Neuronal stem cell (in vitro differentiated cells): ENCODE measurements around the gene ZNG1A.
"Not testable (repeated sequence)": the region's sequence is repeated elsewhere in the genome, so short reads cannot be mapped to it uniquely, and the experiment has no call there.

Source experiments
- DNase-seq: peaks from one replicate; pipeline ENCODE4 v3.0.0-alpha.2; 2013; ENCODE audit warnings: low spot score
- H2AFZ ChIP-seq: one replicate; pipeline ENCODE4 v1.6.1; 2013; ENCODE audit warnings: mild to moderate bottlenecking, low read length, inconsistent platforms
- H2AK5ac ChIP-seq: 2 replicates; pipeline ENCODE4 v1.6.1; 2013; ENCODE audit warnings: low read depth, mild to moderate bottlenecking, inconsistent platforms, low read length, moderate library complexity, mixed read lengths
- H2BK120ac ChIP-seq: 2 replicates; pipeline ENCODE4 v1.6.1; 2013; ENCODE audit warnings: low read depth, mild to moderate bottlenecking, inconsistent platforms, low read length, moderate library complexity, mixed read lengths
- H2BK12ac ChIP-seq: one replicate; pipeline ENCODE4 v1.6.1; 2013; ENCODE audit warnings: low read length, inconsistent platforms
- H2BK15ac ChIP-seq: 2 replicates; pipeline ENCODE4 v1.6.1; 2013; ENCODE audit warnings: mild to moderate bottlenecking, low read length, inconsistent platforms, mixed read lengths
- H2BK5ac ChIP-seq: one replicate; pipeline ENCODE4 v1.6.1; 2013; ENCODE audit warnings: inconsistent platforms, mild to moderate bottlenecking, low read length, moderate library complexity
- H3K14ac ChIP-seq: one replicate; pipeline ENCODE4 v1.6.1; 2013; ENCODE audit warnings: low read length, inconsistent platforms
- H3K18ac ChIP-seq: 2 replicates; pipeline ENCODE4 v1.6.1; 2013; ENCODE audit warnings: low read length, inconsistent platforms
- H3K23ac ChIP-seq: 2 replicates; pipeline ENCODE4 v1.6.1; 2013; ENCODE audit warnings: low read depth, mild to moderate bottlenecking, mixed read lengths, low read length, inconsistent platforms; ENCODE audit not compliant: poor library complexity
- H3K27ac ChIP-seq: replicated peaks from 3 replicates; pipeline ENCODE4 v1.5.1; 2013; ENCODE audit warnings: low read length, inconsistent platforms
- H3K27me3 ChIP-seq, 3 experiments: 2 replicates each; pipeline ENCODE4 v1.6.1; 2013; ENCODE audit warnings: low read length in 3 of 3, mild to moderate bottlenecking in 2 of 3, inconsistent platforms in 1 of 3, low read depth in 1 of 3, mixed read lengths in 1 of 3, moderate library complexity in 1 of 3; ENCODE audit not compliant: control insufficient read depth in 3 of 3, insufficient read depth in 3 of 3
- H3K36me3 ChIP-seq, 2 donors: replicated peaks in 1 of 2; 2 replicates each; pipeline ENCODE4 v1.6.1; 2013; ENCODE audit warnings: low read length in 2 of 2; ENCODE audit not compliant: control insufficient read depth in 2 of 2, insufficient read depth in 2 of 2
- H3K4ac ChIP-seq: 2 replicates; pipeline ENCODE4 v1.6.1; 2013; ENCODE audit warnings: inconsistent platforms, mild to moderate bottlenecking, low read length, moderate library complexity
- H3K4me1 ChIP-seq, 2 donors: 1 replicate in 1 of 2; 2 replicates in 1 of 2; pipeline ENCODE4 v1.6.1; 2013; ENCODE audit warnings: low read length in 2 of 2, low read depth in 1 of 2; ENCODE audit not compliant: control insufficient read depth in 2 of 2, insufficient read depth in 1 of 2
- H3K4me2 ChIP-seq: one replicate; pipeline ENCODE4 v1.6.1; 2013; ENCODE audit warnings: mild to moderate bottlenecking, low read length, inconsistent platforms; ENCODE audit not compliant: insufficient read depth, poor library complexity, severe bottlenecking
- H3K4me3 ChIP-seq, 2 donors: 2 replicates each; pipeline ENCODE4 v1.5.1; 2013; ENCODE audit warnings: low read length in 2 of 2, mild to moderate bottlenecking in 2 of 2, inconsistent platforms in 1 of 2, moderate library complexity in 1 of 2
- H3K79me1 ChIP-seq: one replicate; pipeline ENCODE4 v1.6.1; 2013; ENCODE audit warnings: low read depth, mild to moderate bottlenecking, inconsistent platforms, low read length, moderate library complexity
- H3K9ac ChIP-seq: one replicate; pipeline ENCODE4 v1.6.1; 2013; ENCODE audit warnings: mild to moderate bottlenecking, low read depth, low read length, inconsistent platforms; ENCODE audit not compliant: poor library complexity
- H3K9me3 ChIP-seq, 2 donors: replicated peaks in 1 of 2; 2 replicates each; pipeline versions ENCODE3 to v1.6.1; 2013; ENCODE audit warnings: low read length in 2 of 2, mild to moderate bottlenecking in 2 of 2, inconsistent platforms in 1 of 2, low read depth in 1 of 2, mixed read lengths in 1 of 2, moderate library complexity in 1 of 2; ENCODE audit not compliant: control insufficient read depth in 2 of 2, insufficient read depth in 1 of 2
- H4K8ac ChIP-seq: one replicate; pipeline ENCODE4 v1.6.1; 2013; ENCODE audit warnings: low read depth, mild to moderate bottlenecking, inconsistent platforms, low read length, moderate library complexity
- H4K91ac ChIP-seq: one replicate; pipeline ENCODE4 v1.6.1; 2013; ENCODE audit warnings: low read length, low read depth, mild to moderate bottlenecking, inconsistent platforms; ENCODE audit not compliant: poor library complexity
- WGBS, 2 donors: extraction: QIAGEN DNeasy Blood & Tissue Kit; methylation state at CpG; one replicate each; pipeline ENCODE4 v1.1.7; 2013; ENCODE audit warnings: missing lambda C conversion rate in 2 of 2, mixed read lengths in 1 of 2; ENCODE audit not compliant: insufficient read length in 2 of 2, insufficient replicate concordance in 1 of 2; ENCODE audit errors: extremely low coverage in 2 of 2; 5-methylcytosine and 5-hydroxymethylcytosine counted together

The ZNG1A gene

GRCh38 chr9:223152-223551 lies 44.3 kb upstream of the ZNG1A start:
- no peak overlapping the region for H3K23ac ChIP-seq
- peaks cover 0 to 1% of the 10 kb centered on the region in 2 donors for H3K4me1 ChIP-seq
- H4K91ac ChIP-seq: no peak overlapping the region
- no peak overlapping the region for H3K4me2 ChIP-seq
- no peaks in the 10 kb centered on the region for H3K9me3 ChIP-seq
- H2BK5ac ChIP-seq: no peak overlapping the region
- H3K9ac ChIP-seq: no peak overlapping the region
- H3K4me3 ChIP-seq: no peak overlapping the region
- H2AK5ac ChIP-seq: no peak overlapping the region
- H2AFZ ChIP-seq: no peak overlapping the region
- H3K79me1 ChIP-seq: no peaks in the 10 kb centered on the region
- no peak overlapping the region for H3K4ac ChIP-seq
- DNase-seq: no peak
- H2BK12ac ChIP-seq: no peak overlapping the region
- H3K18ac ChIP-seq: no peak overlapping the region
- H3K14ac ChIP-seq: no peak overlapping the region
- H2BK15ac ChIP-seq: no peak overlapping the region
- WGBS, 2 donors: no CpG with 5 or more reads among the region's 3 CpGs
- no peak overlapping the region for H2BK120ac ChIP-seq
- H4K8ac ChIP-seq: no peak overlapping the region
- no peak overlapping the region for H3K27ac ChIP-seq
- H3K27me3 ChIP-seq: peaks cover 0 to 9% (median 0%) of the 10 kb centered on the region in 3 experiments
- no peaks in the 10 kb centered on the region for H3K36me3 ChIP-seq

DNA sequence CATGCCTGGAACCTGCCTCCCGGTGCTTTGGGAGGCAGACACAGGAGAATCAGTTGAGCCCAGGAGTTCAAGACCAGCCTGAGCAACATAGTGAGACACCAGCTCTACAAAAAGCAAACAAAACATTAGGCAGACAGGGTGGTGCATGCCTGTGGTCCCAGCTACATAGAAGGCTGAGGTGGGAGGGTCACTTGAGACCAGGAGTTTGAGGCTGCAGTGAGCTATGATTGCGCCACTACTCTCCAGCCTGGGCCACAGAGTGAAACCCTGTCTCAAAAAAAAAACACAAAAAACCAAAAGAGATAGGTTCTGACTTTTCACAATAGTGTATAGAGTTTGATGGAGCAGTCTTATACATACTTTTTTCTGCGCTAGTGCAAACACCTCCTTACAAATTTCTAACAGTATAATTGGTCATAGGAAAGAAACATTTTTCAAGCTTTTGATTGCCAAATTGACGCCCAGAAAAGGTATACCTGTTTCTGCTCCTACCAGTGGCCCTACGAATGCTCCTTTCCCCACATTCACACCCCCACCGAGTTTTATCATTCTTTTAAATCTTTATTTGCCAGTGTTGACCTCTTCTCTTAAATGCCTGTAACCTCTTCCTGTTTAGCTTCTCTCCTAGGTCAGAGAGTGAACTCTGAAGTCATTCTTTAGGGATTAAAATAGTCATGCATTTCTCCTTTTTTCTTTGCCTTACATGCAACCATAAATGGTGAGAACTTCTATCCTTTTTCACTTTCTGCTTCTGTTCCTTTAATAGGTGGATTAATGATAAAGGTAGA lies 43.3 kb upstream of the ZNG1A start:
- H3K79me1 ChIP-seq: no peaks in the 10 kb centered on the region
- H3K4me2 ChIP-seq: no peak overlapping the region
- H3K4me3 ChIP-seq: no peak overlapping the region
- no peak overlapping the region for H2BK15ac ChIP-seq
- H3K27me3 ChIP-seq: peaks cover 0 to 15% (median 0%) of the 10 kb centered on the region in 3 experiments
- no peak overlapping the region for H2AK5ac ChIP-seq
- H3K27ac ChIP-seq: no peak overlapping the region
- no peak overlapping the region for H3K23ac ChIP-seq
- no peaks in the 10 kb centered on the region for H3K36me3 ChIP-seq
- H3K9ac ChIP-seq: no peak overlapping the region
- H3K4ac ChIP-seq: no peak overlapping the region
- H3K14ac ChIP-seq: no peak overlapping the region
- H2BK5ac ChIP-seq: no peak overlapping the region
- H3K4me1 ChIP-seq: peaks cover 0 to 1% of the 10 kb centered on the region in 2 donors
- no peak overlapping the region for H2BK120ac ChIP-seq
- H4K91ac ChIP-seq: no peak overlapping the region
- no peak overlapping the region for H2BK12ac ChIP-seq
- no CpG with 5 or more reads among the region's 6 CpGs for WGBS, 2 donors
- no peak overlapping the region for H4K8ac ChIP-seq
- no peak overlapping the region for H2AFZ ChIP-seq
- no peak overlapping the region for H3K18ac ChIP-seq
- DNase-seq: no peak
- H3K9me3 ChIP-seq: no peaks in the 10 kb centered on the region

GRCh38 chr9:219670-220365 lies 41.0 kb upstream of the ZNG1A start:
- DNase-seq: no peak
- no peak overlapping the region for H3K23ac ChIP-seq
- no peaks in the 10 kb centered on the region for H3K9me3 ChIP-seq
- no peak overlapping the region for H4K8ac ChIP-seq
- no peak overlapping the region for H2BK120ac ChIP-seq
- H4K91ac ChIP-seq: no peak overlapping the region
- no peak overlapping the region for H3K4me3 ChIP-seq
- no peak overlapping the region for H2AK5ac ChIP-seq
- WGBS, 2 donors: no CpG with 5 or more reads among the region's 7 CpGs
- no peak overlapping the region for H2BK5ac ChIP-seq
- H2BK12ac ChIP-seq: no peak overlapping the region
- H3K14ac ChIP-seq: no peak overlapping the region
- peaks cover 0 to 2% of the 10 kb centered on the region in 2 donors for H3K4me1 ChIP-seq
- no peaks in the 10 kb centered on the region for H3K36me3 ChIP-seq
- no peak overlapping the region for H3K4ac ChIP-seq
- H3K79me1 ChIP-seq: no peaks in the 10 kb centered on the region
- no peak overlapping the region for H2BK15ac ChIP-seq
- H3K27ac ChIP-seq: no peak overlapping the region
- H3K9ac ChIP-seq: no peak overlapping the region
- H2AFZ ChIP-seq: no peak overlapping the region
- no peak overlapping the region for H3K4me2 ChIP-seq
- no peak overlapping the region for H3K18ac ChIP-seq
- H3K27me3 ChIP-seq: peaks cover 4 to 34% (median 18%) of the 10 kb centered on the region in 3 experiments

DNA sequence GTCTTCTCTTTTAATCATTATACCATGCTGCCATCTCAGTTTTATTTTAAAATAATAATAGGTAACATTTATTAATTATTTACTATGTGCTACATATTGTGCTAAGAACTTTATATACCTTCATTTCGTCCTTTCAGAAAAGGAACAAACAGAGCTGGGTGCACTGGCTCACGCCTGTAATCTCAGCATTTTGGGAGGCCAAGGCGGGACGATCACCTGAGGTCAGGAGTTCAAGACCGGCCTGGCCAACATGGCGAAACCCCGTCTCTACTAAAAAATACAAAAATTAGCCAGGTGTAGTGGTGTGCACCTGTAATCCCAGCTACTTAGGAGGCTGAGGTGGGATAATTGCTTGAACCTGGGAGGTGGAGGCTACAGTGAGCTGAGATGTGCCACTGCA lies 40.2 kb upstream of the ZNG1A start:
- peaks cover 4 to 42% (median 23%) of the 10 kb centered on the region in 3 experiments for H3K27me3 ChIP-seq
- not testable (repeated sequence) for H3K4me2 ChIP-seq, H2BK15ac ChIP-seq, H3K79me1 ChIP-seq, H3K9me3 ChIP-seq, H3K4ac ChIP-seq, H3K4me1 ChIP-seq, H2BK120ac ChIP-seq, H2AFZ ChIP-seq, H4K8ac ChIP-seq, H4K91ac ChIP-seq, H2BK12ac ChIP-seq, H2BK5ac ChIP-seq, H3K27ac ChIP-seq, H3K4me3 ChIP-seq, H3K9ac ChIP-seq, H3K36me3 ChIP-seq, H3K14ac ChIP-seq, DNase-seq, H3K18ac ChIP-seq, H2AK5ac ChIP-seq, H3K23ac ChIP-seq
- WGBS, 2 donors: no CpG with 5 or more reads among the region's 7 CpGs
